D341Med (cell line): ENCODE data around the gene PTGES2.
"Not testable (repeated sequence)": the region's sequence is repeated elsewhere in the genome, so short reads cannot be mapped to it uniquely, and the experiment has no call there.

Experiments
- DNase-seq: peaks from one replicate; pipeline ENCODE4 v3.0.0; 2012; ENCODE audit warnings: low spot score

PTGES2 gene

DNA sequence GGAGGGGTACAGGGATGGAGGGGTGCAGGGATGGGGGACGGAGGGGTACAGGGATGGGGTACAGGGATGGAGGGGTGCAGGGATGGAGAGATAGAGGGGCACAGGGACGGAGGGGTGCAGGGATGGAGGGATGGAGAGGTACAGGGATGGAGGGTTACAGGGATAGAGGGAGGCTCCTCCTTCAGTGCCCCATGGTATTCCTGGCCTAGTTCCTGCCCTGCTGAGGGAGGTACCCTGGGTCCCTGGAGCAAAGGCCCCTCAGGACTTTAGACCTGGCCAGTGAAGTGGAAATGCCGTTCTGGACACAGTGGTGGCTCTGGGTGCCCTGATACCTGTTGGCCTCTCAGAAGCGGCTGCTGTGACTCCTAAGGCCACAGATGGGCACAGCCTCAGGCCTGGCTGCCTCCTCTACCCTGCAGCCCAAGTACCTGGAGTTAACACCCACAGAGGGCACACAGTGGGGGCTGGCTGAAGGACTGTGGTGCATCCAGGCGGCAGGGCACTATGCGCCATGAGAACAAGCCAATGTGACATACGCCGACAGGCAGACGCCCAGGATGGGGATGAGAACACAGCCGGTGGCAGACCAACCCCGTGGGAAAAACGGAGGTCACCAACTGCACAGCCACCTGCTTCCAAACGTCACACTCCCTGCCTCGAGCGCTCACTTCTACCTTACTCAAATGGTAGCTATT is 8.4 kb downstream of the PTGES2 start:
- no peak for DNase-seq

DNA sequence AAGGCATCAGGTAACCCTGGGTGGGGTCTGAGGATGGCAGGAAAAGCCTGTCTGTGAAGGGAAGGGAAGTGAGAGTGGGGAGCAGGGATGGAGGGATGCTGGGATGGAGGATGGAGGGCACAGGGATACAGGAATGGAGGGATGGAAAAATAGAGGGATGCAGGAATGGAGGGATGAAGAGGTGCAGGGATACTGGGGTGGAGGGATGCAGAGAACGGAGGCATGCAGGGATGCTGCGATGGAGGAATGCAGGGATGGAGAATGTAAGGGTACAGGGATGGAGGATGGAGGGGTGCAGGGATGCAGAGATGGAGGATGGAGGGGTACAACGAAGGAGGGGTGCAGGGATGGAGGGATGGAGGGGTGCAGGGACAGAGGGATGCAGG is 9.1 kb downstream of the PTGES2 start:
- no peak for DNase-seq

DNA sequence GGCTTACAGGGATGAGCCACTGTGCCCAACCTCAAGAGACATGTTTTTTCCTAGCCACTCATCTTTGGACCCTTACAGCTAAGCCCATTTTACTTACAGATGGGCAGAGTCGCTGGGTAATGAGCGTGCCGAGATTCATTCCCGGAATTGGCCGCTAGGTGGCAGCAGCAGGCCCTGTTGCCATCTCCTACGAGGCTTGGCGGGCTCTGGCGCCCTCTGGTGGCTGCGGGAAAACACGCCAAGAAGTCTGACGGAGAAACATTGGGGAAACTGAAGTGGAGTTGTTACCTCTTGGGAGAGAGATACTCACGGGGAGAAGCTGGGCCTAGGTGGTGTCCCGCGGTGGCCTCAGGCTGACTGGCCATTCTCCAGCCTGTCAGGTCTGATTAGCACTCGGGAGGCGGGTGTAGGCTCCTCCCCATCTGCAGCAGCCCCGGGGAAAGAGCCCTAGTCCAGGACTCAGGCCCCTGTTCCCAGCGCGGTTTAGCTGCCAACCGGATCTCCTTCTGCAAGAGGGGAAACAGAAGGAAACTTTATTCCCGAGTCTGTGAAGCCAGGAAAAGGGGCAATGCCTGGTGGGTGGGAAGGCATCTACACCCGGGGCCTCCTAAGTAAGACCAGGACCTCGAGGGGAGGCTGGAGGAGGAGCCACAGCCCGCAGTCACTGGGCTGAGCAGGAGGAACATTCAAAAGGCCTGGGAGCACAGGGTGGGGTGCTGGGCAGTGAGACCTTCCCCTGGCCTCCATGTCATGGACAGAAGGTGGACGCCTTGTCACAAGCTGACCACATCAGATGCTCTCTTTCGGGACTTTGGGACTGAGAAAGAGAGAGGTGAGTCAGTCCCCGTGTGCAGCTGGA is 9.7 kb downstream of the PTGES2 start:
- DNase-seq = peak; percentile 89

DNA sequence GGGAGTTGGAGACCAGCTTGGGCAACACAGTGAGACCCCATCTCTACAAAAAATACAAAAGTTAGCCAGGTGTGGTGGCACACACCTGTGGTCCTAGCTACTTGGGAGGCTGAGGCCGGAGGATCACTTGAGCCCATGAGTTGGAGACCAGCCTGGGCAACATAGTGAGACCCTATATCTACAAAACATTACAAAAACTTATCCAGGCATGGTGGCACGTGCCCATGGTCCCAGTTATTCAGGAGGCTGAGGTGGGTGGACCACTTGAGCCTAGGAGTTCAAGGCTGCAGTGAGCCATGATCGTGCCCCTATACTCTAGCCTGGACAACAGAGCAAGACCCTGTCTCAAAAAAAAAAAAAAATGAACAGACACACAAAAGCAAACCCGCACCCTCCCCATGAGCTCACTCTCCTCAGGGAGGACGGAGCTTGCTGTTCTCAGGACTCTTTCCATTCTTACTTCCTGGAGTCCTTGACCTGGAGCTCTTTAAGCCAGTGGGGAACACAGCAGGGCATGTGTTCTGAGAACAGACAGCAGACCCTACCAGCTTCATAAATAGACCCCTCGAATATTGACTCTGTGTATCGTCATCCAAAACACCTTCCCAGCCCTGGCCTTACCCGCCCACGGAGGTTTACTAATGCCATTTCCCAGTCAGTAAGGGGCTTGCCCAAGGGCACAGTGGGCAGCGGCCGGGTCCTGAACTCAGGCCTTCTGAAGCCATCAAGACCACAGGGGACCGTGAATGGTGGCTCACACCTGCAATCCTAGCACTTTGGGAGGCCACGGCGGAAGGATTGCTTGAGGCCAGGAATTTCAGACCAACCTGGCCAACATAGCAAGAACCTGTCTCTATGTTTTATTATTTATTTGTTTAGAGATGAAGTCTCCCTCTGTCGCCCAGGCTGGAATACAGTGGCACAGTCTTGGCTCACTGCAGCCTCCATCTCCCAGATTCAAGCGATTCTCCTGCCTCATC is 11.1 kb downstream of the PTGES2 start:
- DNase-seq = no peak

DNA sequence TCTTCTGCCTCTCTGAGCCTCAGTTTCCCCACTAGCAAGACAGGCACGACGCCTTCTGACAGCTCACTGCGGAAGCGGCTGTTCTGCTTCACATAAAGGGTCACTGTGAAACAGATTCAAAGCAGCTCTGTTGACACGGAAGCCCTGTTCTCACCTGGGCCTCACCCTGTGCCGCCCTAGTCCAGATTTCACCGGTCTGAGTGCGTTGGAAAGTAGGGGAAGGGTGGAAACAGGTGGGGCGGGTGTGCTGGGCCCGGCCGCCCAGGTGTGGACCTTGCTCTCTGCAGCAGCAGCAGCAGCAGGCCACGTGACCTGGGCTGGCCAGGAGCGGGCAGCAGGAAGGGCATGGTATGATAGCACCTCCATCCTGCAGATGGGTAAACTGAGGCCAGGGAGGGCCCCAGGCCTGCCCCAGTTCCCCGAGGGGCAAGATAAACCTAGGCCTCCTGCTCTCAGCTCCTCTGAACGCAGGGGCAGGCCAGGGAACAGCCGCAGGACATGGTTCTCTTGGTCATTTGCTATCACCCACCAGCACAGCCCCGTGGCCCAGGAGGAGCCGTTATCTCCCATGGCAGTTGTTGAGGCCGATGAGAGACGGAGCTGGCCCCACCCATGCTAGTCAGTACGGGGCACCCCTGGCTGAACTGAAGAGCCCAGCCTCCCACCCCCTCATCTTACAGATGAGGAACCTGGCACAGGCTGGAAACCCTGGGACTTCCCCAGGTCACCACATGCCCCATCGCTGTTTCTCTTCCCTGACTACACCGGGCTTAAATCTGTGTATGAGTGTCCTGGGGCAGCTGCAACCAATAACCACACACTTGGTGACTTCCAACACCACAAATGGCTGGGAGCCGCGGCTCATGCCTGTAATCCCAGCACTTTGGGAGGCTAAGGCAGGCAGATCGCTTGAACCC is 12.1 kb downstream of the PTGES2 start:
- DNase-seq = no peak

DNA sequence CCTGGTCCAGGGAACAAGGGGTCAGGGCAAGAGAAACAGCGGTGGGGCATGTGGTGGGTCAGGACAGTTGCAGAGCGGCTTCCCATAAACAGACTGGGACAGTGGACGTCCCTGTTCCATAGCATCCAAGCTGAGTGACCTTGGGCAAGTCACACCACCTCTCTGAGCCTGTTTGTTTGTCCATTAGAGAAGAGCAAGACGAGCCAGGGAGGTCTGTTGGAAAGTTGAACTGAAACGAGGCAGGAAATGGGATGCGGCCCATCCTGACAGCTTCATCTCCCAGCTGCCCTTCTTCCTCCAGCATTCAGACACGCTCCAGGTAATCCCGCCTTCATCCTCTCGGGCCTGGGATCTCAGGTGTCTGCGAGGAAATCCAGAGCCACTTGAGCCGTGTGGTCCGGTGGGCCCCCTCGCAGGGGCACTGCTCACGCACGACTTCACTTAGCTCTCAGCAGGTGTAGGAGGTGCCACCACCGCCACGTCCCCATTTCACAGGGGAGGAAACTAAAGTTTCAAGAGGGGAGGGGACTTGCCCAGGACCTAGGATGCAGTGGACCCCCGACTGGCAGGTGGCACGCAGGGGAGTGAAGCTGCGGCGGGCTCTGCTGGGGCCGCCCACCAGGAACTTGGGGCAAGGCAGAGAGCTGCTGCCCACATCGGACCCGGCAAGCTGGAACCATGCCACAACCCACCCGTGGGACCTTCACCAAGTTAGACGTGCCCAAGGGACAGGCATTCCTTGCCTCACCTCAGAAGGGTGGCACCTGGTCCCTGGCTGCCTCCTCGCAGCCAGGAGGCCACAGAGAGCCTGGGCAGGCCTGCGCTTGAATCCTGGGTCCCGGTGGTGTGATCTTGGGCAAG is 13.0 kb downstream of the PTGES2 start:
- DNase-seq = no peak

DNA sequence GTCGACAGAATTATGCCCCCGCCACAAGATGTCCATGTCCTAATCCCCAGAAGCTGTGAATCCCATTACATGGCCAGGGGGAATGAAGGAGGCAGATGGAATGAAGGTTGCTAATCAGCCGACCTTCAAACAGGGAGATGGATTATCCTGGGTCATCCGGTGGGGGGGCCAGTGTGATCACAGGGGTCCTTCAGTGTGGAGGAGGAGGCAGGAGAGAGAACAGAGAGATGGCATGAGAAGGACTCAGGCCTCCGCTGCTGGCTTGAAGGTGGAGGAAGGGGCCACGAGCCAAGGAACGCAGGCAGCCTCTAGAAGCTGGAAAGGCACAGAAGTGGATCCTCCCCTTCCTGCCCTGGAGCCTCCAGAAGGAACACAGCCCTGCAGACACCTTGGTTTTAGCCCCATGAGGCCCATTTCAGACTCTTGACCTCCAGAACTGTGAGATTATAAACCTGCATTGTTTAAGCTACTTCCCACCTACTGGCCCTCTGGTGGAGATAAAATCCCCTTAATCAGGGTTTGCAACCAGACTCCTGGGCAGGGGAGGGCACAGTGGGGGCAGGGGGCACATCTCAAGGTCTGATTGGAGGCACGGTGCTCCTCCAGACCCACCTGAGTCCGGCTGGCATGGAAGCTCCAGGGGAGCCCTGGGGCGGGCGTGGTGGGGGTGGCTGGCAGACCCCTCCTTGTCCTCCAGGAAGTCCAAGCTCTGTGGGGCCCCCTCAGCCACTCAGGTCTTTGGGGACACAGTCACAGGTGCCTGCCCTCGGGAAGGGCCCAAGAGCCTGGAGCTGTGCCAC is 13.8 kb downstream of the PTGES2 start:
- DNase-seq = no peak

DNA sequence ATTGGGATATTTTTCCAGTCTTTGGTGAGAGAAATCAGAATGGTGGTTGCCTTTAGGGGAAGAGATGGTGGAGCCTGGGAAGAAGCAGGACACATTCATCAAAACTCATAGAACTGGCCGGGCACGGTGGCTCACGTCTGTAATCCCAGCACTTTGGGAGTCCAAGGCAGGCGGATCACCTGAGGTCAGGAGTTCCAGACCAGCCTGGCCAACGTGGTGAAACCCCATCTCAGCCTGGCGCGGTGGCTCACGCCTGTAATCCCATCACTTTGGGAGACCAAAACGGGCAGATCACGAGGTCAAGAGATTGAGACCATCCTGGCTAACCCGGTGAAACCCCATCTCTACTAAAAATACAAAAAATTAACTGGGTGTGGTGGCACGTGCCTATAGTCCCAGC is 15.8 kb downstream of the PTGES2 start:
- not testable (repeated sequence) for DNase-seq

DNA sequence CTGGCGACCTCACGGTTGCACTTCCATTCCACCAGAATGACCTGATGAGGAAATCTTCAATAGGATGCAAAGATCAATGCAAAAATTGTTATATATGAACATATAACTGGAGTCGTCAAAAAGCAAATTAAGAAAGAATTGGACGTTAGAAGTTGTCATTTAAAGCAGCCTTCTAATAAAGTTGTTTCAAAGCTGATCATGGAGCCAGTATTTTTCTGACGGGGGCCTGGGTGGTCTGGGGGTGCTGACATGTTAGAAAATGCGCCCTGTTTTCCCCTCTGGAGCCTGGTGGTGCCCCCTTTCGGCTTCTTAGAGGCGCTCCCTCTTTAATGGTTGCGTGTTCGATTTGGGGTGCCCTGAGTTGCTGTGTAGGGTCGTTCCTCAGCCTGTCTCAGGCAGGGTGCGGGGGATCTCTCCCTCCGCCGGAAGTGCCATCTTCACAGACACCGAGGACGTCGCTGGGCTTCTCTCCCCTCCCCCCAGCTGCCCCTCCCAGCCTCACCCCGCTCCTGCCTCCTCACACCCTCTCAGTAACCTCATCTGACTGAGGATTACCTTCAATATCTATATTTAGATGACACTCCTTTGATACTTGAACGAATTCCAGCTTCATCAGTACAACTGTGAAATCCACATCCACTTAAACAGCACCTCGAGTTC is 18.3 kb downstream of the PTGES2 start:
- DNase-seq = no peak

DNA sequence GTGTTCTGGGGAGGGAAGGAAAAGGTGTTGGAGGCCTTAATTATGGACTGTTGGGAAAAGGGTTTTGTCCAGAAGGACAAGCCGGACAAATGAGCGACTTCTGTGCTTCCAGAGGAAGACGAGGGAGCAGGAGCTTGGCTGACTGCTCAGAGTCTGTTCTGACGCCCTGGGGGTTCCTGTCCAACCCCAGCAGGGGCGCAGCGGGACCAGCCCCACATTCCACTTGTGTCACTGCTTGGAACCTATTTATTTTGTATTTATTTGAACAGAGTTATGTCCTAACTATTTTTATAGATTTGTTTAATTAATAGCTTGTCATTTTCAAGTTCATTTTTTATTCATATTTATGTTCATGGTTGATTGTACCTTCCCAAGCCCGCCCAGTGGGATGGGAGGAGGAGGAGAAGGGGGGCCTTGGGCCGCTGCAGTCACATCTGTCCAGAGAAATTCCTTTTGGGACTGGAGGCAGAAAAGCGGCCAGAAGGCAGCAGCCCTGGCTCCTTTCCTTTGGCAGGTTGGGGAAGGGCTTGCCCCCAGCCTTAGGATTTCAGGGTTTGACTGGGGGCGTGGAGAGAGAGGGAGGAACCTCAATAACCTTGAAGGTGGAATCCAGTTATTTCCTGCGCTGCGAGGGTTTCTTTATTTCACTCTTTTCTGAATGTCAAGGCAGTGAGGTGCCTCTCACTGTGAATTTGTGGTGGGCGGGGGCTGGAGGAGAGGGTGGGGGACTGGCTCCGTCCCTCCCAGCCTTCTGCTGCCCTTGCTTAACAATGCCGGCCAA is 19.1 kb downstream of the PTGES2 start:
- DNase-seq = no peak

DNA sequence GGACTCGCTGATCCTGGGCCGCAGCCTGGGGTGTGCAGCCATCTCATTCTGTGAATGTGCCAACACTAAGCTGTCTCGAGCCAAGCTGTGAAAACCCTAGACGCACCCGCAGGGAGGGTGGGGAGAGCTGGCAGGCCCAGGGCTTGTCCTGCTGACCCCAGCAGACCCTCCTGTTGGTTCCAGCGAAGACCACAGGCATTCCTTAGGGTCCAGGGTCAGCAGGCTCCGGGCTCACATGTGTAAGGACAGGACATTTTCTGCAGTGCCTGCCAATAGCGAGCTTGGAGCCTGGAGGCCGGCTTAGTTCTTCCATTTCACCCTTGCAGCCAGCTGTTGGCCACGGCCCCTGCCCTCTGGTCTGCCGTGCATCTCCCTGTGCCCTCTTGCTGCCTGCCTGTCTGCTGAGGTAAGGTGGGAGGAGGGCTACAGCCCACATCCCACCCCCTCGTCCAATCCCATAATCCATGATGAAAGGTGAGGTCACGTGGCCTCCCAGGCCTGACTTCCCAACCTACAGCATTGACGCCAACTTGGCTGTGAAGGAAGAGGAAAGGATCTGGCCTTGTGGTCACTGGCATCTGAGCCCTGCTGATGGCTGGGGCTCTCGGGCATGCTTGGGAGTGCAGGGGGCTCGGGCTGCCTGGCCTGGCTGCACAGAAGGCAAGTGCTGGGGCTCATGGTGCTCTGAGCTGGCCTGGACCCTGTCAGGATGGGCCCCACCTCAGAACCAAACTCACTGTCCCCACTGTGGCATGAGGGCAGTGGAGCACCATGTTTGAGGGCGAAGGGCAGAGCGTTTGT is 19.9 kb downstream of the PTGES2 start:
- DNase-seq = no peak

DNA sequence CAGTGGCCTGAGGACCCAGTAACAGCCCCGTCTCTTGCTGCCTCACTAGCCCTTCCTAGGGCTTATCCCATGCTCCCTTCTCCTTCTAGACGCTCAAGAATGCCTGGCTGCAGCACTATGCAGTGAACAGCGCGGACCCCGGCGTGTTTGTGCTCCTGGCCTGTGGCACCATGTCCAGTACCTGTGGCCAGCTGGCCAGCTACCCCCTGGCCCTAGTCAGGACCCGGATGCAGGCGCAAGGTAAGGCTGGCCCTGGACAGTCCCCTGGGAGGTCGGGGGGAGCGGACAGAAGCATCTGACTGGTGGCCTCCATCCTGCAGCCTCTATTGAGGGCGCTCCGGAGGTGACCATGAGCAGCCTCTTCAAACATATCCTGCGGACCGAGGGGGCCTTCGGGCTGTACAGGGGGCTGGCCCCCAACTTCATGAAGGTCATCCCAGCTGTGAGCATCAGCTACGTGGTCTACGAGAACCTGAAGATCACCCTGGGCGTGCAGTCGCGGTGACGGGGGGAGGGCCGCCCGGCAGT is 20.5 kb downstream of the PTGES2 start:
- no peak for DNase-seq

DNA sequence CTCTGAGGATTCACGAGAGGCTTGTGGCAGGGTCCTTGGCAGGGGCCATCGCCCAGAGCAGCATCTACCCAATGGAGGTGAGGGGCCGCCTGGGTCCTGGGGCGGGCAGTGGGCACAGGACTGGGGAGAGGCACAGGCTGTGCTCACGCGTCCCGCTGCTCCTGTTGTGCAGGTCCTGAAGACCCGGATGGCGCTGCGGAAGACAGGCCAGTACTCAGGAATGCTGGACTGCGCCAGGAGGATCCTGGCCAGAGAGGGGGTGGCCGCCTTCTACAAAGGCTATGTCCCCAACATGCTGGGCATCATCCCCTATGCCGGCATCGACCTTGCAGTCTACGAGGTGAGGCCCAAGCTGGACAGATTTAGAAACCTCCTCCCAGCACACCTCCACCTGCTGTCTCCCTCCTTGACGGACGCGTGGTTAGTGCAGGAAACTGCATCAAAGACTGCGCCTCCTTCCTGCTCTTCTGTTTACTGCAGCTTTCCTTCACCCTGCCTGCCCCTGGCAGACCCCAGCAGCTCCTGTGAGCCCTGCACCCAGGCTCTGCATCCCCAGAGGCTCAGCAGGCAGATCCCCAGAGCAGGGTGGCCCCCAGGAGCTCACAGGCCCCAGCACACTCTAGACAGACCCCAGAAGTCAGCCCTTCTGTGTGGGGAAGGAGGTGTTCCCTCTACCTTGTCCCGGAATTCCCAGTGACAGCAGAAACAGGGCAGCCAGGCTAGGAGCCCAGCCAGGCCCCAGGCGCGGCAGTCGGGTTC is 21.2 kb downstream of the PTGES2 start:
- no peak for DNase-seq

DNA sequence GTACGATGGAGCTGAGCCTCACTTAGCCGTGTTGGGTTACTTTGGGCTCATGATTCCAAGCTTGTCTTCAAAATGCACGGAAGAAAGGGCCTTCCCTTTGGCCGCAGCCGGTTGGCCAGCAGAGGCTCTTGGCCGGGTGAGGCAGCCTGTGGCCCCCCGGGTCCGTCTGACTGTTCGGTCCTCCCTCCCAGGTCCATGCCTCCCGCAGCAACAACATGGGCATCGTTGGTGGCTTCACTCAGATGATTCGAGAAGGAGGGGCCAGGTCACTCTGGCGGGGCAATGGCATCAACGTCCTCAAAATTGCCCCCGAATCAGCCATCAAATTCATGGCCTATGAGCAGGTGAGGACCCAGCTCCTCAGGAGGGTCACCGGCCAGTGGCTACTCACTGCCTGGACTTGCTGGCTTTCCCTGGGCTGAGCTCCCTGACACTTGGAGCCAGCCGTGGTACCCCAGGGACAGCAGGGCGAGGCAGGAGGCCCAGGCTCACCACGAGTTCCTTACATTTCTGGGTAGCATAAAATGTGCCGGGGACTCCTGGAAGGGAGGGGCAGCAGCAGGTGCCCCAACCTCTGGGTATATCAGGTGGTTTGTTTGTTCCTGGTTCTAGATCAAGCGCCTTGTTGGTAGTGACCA is 21.9 kb downstream of the PTGES2 start:
- DNase-seq = no peak

DNA sequence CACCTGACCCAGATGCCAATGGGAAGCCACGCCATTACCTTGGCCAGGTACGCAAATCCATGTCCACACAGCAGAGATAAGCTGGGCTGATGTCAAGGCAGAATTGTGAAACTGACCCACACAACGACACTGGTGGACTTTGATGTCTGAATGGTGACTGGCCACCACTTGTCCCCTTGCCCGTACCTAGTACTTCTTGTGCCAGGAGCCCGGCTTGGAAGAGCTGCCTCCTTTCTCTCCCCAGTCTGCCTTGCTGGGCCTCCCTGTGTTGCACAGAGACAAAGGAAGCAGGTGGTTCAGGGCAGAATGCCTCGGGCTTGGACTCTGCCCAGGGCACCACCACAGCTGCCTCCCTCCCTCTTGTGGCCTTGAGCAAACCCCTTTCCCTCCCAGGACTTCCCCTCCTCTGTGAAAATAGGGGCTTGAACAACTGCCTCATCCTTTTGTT is 23.3 kb downstream of the PTGES2 start:
- no peak for DNase-seq

DNA sequence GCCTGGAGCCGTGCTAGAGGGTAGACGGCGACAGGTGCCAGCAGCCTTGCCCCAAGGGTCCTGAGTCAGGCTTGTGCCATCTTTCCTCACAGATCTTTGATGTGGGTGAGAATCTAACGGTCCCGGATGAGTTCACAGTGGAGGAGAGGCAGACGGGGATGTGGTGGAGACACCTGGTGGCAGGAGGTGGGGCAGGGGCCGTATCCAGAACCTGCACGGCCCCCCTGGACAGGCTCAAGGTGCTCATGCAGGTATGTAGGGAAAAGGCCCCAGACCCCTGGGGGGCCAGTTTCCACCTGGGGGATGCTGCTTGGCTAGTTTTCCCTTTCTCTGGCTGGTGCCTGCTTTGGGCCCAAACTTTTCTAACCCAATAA is 24.0 kb downstream of the PTGES2 start:
- no peak for DNase-seq
